Neutrophil (primary cell): ENCODE measurements around the gene CBY1.

ENCODE experiments used
- H3K27ac ChIP-seq: fragments of 200-600 bp; sonication (generic); 2 replicates; pipeline ENCODE4 v1.5.1; 2016; ENCODE audit warnings: mild to moderate bottlenecking, moderate library complexity
- H3K27me3 ChIP-seq: fragments of 200-600 bp; sonication (generic); 2 replicates; pipeline ENCODE4 v1.6.0; 2016; ENCODE audit warnings: mild to moderate bottlenecking
- H3K36me3 ChIP-seq: fragments of 200-600 bp; sonication (generic); 2 replicates; pipeline ENCODE4 v1.5.1; 2017
- H3K4me1 ChIP-seq, 2 experiments: fragments of 200-600 bp in 1 of 2; sonication (generic) in 1 of 2; 1 replicate in 1 of 2; 2 replicates in 1 of 2; pipeline versions ENCODE4 v1.5.1 to v1.6.1; 2013 to 2016; ENCODE audit warnings: low read depth in 1 of 2, low read length in 1 of 2, mild to moderate bottlenecking in 1 of 2, moderate library complexity in 1 of 2; ENCODE audit not compliant: control insufficient read depth in 1 of 2, insufficient read depth in 1 of 2
- H3K4me3 ChIP-seq, 2 experiments: fragments of 200-600 bp in 1 of 2; sonication (generic) in 1 of 2; 1 replicate in 1 of 2; 2 replicates in 1 of 2; pipeline ENCODE4 v1.5.1; 2013 to 2016; ENCODE audit warnings: low read depth in 1 of 2, low read length in 1 of 2, mild to moderate bottlenecking in 1 of 2, moderate library complexity in 1 of 2
- H3K9me3 ChIP-seq: fragments of 200-600 bp; sonication (generic); 2 replicates; pipeline ENCODE4 v1.5.1; 2016
- CTCF ChIP-seq: fragments of 200-600 bp; sonication (generic); IDR thresholded peaks from 2 replicates; pipeline ENCODE4 v1.5.1; 2016; ENCODE audit warnings: antibody characterized with exemption

Gene CBY1

GRCh38 chr22:38710351-38710750 is 53.9 kb downstream of the CBY1 start:
- Histone ChIP-seq H3K4me3 (no peak overlapping the region), H3K4me1 (peaks cover 82 to 85% of the 10 kb centered on the region in 2 experiments), H3K27ac (peak overlapping the region; percentile 97), H3K27me3 (no peaks in the 10 kb centered on the region), H3K9me3 (no peaks in the 10 kb centered on the region), H3K36me3 (peaks cover 26% of the 10 kb centered on the region)
- no peak for TF ChIP-seq CTCF

GRCh38 chr22:38710866-38711265 is 54.4 kb downstream of the CBY1 start:
- TF ChIP-seq CTCF = no peak
- Histone ChIP-seq H3K27ac (no peak overlapping the region), H3K4me3 (no peak overlapping the region), H3K4me1 (peaks cover 82 to 86% of the 10 kb centered on the region in 2 experiments), H3K27me3 (no peaks in the 10 kb centered on the region), H3K36me3 (peaks cover 31% of the 10 kb centered on the region), H3K9me3 (no peaks in the 10 kb centered on the region)

GRCh38 chr22:38712486-38713207 is 56.2 kb downstream of the CBY1 start:
- Histone ChIP-seq H3K4me3 (peak overlapping the region; percentile 1 to 31), H3K36me3 (peaks cover 49% of the 10 kb centered on the region), H3K9me3 (no peaks in the 10 kb centered on the region), H3K4me1 (peaks cover 72 to 75% of the 10 kb centered on the region in 2 experiments), H3K27ac (peak overlapping the region; percentile 80), H3K27me3 (no peaks in the 10 kb centered on the region)
- no peak for TF ChIP-seq CTCF

GRCh38 chr22:38713921-38714320 is 57.5 kb downstream of the CBY1 start:
- TF ChIP-seq CTCF = no peak
- Histone ChIP-seq H3K4me3 (no peak overlapping the region), H3K36me3 (peaks cover 62% of the 10 kb centered on the region), H3K27me3 (no peaks in the 10 kb centered on the region), H3K4me1 (peaks cover 59 to 62% of the 10 kb centered on the region in 2 experiments), H3K27ac (peak overlapping the region; percentile 80), H3K9me3 (no peaks in the 10 kb centered on the region)

- peaks cover 64% of the 10 kb centered on the region for H3K36me3 ChIP-seq
- TF ChIP-seq CTCF = no peak
Observed at GRCh38 chr22:38715176-38715764, 58.8 kb downstream of the CBY1 start.

More at GRCh38 chr22:38715176-38715764, 58.8 kb downstream of the CBY1 start:
- Histone ChIP-seq H3K4me3 (no peak overlapping the region), H3K27ac (peak overlapping the region; percentile 63), H3K4me1 (peaks cover 46 to 48% of the 10 kb centered on the region in 2 experiments), H3K27me3 (no peaks in the 10 kb centered on the region), H3K9me3 (no peaks in the 10 kb centered on the region)
